Activated B cell treated with CpG ODN at 0.5 μM for 24 hours (primary cell): ENCODE measurements around the gene RYR1. TPM values are rescaled to one million over a fixed set of nuclear protein-coding genes. Genes with fewer than 3 reads are reported as not detected.

Source experiments
- ATAC-seq: fragments of 200-7000 bp; cut with Tn5 transposase; one replicate; pipeline ENCODE4 v1.10.0; 2021; ENCODE audit warnings: low read depth, mild to moderate bottlenecking, moderate library complexity
- CTCF ChIA-PET: fragments of 350-600 bp; sonication (Branson Sonifier 250); formaldehyde crosslinking; loops from one replicate; lab custom pipeline; 2021; ENCODE audit warnings: antibody characterized with exemption; lab: Charles Lee
- POLR2A ChIA-PET: fragments of 350-600 bp; sonication (Branson Sonifier 250); formaldehyde crosslinking; loops from one replicate; lab custom pipeline; 2021; ENCODE audit warnings: antibody characterized with exemption; lab: Charles Lee
- DNase-seq: peaks from one replicate; pipeline ENCODE4 v3.0.0; 2022
- H3K27ac Mint-ChIP-seq: one replicate; pipeline ENCODE4 v1.8.0; 2020; ENCODE audit warnings: mixed read lengths
- H3K27me3 Mint-ChIP-seq: one replicate; pipeline ENCODE4 v1.8.0; 2021; ENCODE audit warnings: mixed read lengths
- H3K36me3 Mint-ChIP-seq: one replicate; pipeline ENCODE4 v1.8.0; 2021; ENCODE audit warnings: low read depth, mixed read lengths
- H3K4me1 Mint-ChIP-seq: one replicate; pipeline ENCODE4 v1.8.0; 2021; ENCODE audit warnings: mixed read lengths
- H3K4me3 Mint-ChIP-seq: one replicate; pipeline ENCODE4 v1.8.0; 2020; ENCODE audit warnings: mild to moderate bottlenecking, mixed read lengths
- H3K9me3 Mint-ChIP-seq: one replicate; pipeline ENCODE4 v1.8.0; 2020; ENCODE audit warnings: mixed read lengths
- CTCF ChIP-seq: fragments of 200-600 bp; IDR thresholded peaks from one replicate; pipeline ENCODE4 v1.8.0; 2022; ENCODE audit warnings: antibody characterized with exemption, mild to moderate bottlenecking
- intact Hi-C: fragments of 100-400 bp; cut with micrococcal nuclease; formaldehyde crosslinking; loops from one replicate; pipeline ENCODE4 v1.15.1; 2024
- total RNA-seq: library from RNA; stranded (reverse); gene quantifications from 2 replicates; pipeline ENCODE4 v1.2.3, GENCODE V29; 2022

The RYR1 gene
- total RNA-seq, 1 donor from 2014 or later = 4.1 TPM

DNA sequence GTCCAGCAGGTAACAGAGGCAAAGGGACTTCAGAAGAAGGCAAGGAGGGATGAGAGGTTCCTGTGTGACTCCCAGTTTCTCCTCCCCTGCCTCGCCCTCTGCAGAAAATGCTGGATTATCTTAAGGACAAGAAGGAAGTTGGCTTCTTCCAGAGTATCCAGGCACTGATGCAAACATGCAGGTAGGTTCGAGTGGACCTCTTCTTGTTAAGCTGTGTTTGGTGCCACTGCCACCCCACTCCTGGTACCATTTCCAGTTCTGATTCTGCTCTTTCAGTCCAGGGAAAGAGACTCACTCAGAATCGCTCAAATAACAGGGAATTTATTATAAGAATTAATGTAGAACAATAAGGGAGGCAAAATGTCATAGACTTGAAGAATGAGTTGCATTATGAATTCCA, 101.7 kb downstream of the RYR1 start:
- DNase-seq (no peak), ATAC-seq (no peak)
- peaks cover 4% of the 10 kb centered on the region for H3K36me3 Mint-ChIP-seq
- H3K9me3 Mint-ChIP-seq = peaks cover 9% of the 10 kb centered on the region
- H3K27ac Mint-ChIP-seq = no peak overlapping the region
- ChIA-PET POLR2A (interaction anchor here (0.6 kb wide), 1 partner anchor 173 kb away, joined by 3 read pairs; no protein-coding TSS in a partner anchor), CTCF (no interaction called here)
- peaks cover 19% of the 10 kb centered on the region for H3K27me3 Mint-ChIP-seq
- peaks cover 7% of the 10 kb centered on the region for H3K4me1 Mint-ChIP-seq
- TF ChIP-seq CTCF = no peak
- H3K4me3 Mint-ChIP-seq = no peak overlapping the region
- intact Hi-C loops = no loop called here

DNA sequence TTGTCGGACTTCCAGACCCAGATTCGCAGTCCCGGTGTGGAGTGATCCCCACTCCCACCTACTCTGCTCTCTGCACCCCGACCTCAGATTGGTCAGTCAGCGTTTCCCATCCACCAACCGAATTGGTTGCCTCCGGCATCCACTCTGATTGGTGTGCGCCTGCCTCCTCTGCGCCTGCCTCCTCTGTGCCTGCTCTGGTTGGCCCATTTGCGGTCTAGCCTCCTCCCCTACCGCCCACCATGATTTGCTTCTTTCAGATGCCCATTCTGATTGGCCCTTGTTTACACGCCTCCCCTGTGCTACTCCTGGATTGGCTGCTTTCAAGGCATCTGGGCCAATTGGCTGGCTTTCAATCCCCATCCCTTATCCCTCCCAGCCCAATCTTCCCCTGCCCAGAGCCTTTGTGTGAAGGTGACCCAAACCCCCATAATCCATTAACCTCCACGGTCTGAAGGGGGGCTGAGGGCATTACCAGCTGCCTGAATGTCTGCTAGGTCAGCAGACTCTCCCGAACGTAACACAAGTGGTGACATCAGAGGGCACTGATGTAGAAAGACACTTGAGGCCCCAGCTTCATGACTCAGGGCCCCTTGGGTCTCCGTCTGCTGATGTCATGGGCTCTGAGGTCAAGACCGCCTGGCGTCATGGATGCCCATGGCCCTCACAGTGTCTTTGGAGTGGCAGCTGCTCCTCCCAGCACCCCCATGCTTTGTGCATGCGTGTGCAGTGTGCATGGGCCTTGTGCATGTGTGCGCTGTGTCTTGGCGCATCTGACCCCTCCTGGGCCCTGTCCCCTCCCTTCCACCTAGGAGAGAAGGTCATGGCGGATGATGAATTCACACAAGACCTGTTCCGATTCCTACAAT, 103.8 kb downstream of the RYR1 start:
- intact Hi-C loops = no loop called here
- peaks cover 7% of the 10 kb centered on the region for H3K4me1 Mint-ChIP-seq
- ChIA-PET CTCF (no interaction called here), POLR2A (no interaction called here)
- DNase-seq (no peak), ATAC-seq (no peak)
- TF ChIP-seq CTCF = no peak
- H3K36me3 Mint-ChIP-seq = peaks cover 4% of the 10 kb centered on the region
- H3K27me3 Mint-ChIP-seq = peaks cover 15% of the 10 kb centered on the region
- peaks cover 9% of the 10 kb centered on the region for H3K9me3 Mint-ChIP-seq
- no peak overlapping the region for H3K4me3 Mint-ChIP-seq
- H3K27ac Mint-ChIP-seq = no peak overlapping the region

GRCh38 chr19:38538386-38538785, 104.9 kb downstream of the RYR1 start:
- no peak for TF ChIP-seq CTCF
- POLR2A ChIA-PET = interaction anchor here (0.6 kb wide), 1 partner anchor 114 kb away, joined by 4 read pairs; no protein-coding TSS in a partner anchor
- intact Hi-C loops = no loop called here
- peaks cover 15% of the 10 kb centered on the region for H3K27me3 Mint-ChIP-seq
- no peak for ATAC-seq
- peaks cover 4% of the 10 kb centered on the region for H3K36me3 Mint-ChIP-seq
- H3K4me3 Mint-ChIP-seq = no peak overlapping the region
- peaks cover 7% of the 10 kb centered on the region for H3K4me1 Mint-ChIP-seq
- peaks cover 9% of the 10 kb centered on the region for H3K9me3 Mint-ChIP-seq
- no peak overlapping the region for H3K27ac Mint-ChIP-seq
- CTCF ChIA-PET = no interaction called here
- no peak for DNase-seq

GRCh38 chr19:38538793-38539528, 105.5 kb downstream of the RYR1 start:
- CTCF ChIA-PET = no interaction called here
- Mint-ChIP-seq H3K4me1 (peaks cover 9% of the 10 kb centered on the region), H3K27me3 (peaks cover 15% of the 10 kb centered on the region), H3K9me3 (peaks cover 9% of the 10 kb centered on the region), H3K4me3 (no peak overlapping the region), H3K27ac (no peak overlapping the region), H3K36me3 (peaks cover 4% of the 10 kb centered on the region)
- DNase-seq = no peak
- POLR2A ChIA-PET = interaction anchor here (0.6 kb wide), 2 partner anchors 107 to 114 kb away, joined by 3 to 4 read pairs; no protein-coding TSS in a partner anchor
- ATAC-seq = no peak
- intact Hi-C loops = no loop called here
- no peak for TF ChIP-seq CTCF

GRCh38 chr19:38539751-38540150, 106.3 kb downstream of the RYR1 start:
- peaks cover 17% of the 10 kb centered on the region for H3K4me1 Mint-ChIP-seq
- no peak for DNase-seq
- peaks cover 8% of the 10 kb centered on the region for H3K27me3 Mint-ChIP-seq
- no peak for TF ChIP-seq CTCF
- ChIA-PET POLR2A (interaction anchor here (0.6 kb wide), 1 partner anchor 106 kb away, joined by 3 read pairs; no protein-coding TSS in a partner anchor), CTCF (no interaction called here)
- no peak overlapping the region for H3K27ac Mint-ChIP-seq
- H3K36me3 Mint-ChIP-seq = peaks cover 4% of the 10 kb centered on the region
- intact Hi-C loops = loop anchor here (10.0 kb wide), 1 partner anchor 195 kb away; no protein-coding TSS in a partner anchor
- no peak for ATAC-seq
- peaks cover 8% of the 10 kb centered on the region for H3K9me3 Mint-ChIP-seq
- no peak overlapping the region for H3K4me3 Mint-ChIP-seq
